Stimulated activated naive CD4-positive, alpha-beta T cell (primary cell): ENCODE data around the gene PDHA1.
A peak's percentile ranks its signal among the peaks of the same experiment; 100 is the strongest.

Experiments
- DNase-seq, 6 experiments: peaks; one replicate each; lab custom pipeline; 2025; lab: John Stamatoyannopoulos, UW

PDHA1 gene

DNA sequence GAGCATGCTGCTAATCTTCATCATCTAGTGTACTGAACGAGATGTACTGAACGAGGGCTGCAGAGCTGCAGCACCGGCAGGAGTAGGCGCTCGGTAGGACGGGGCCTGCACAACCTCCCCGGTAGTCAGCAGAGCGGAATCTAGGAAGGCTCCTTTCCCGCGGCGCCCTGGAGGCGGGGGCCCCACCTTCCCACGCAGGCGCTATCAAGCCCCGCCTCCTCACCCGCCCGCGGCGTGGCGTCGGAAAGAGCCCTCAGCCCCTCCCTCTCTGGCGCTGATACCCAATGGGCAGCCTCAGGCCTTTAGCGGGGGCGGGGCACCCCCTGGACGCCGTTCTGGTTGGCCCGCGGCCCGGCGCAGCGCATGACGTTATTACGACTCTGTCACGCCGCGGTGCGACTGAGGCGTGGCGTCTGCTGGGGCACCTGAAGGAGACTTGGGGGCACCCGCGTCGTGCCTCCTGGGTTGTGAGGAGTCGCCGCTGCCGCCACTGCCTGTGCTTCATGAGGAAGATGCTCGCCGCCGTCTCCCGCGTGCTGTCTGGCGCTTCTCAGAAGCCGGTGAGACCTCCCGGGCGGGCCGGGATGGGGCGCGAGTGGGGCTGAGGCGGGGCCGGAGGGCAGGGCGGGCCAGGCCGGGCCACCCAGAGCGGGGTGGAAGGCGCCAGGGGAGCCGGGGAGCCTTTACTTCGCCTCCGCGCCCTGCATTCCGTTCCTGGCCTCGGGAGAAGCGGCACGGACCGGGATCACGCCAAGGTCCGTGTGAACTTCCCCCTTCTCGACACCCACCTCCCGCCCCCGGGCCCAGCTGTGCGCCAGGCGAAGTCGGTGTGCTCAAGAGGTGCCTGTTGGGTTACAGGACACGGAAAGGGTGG, at the start of gene PDHA1:
Gene PDHA1 (plus strand): TSS at position 393 of the 874 bp plus-strand sequence. CDS start 111 bp downstream, at position 504.
- DNase-seq = peak; percentile 80 to 92 (median 90)

DNA sequence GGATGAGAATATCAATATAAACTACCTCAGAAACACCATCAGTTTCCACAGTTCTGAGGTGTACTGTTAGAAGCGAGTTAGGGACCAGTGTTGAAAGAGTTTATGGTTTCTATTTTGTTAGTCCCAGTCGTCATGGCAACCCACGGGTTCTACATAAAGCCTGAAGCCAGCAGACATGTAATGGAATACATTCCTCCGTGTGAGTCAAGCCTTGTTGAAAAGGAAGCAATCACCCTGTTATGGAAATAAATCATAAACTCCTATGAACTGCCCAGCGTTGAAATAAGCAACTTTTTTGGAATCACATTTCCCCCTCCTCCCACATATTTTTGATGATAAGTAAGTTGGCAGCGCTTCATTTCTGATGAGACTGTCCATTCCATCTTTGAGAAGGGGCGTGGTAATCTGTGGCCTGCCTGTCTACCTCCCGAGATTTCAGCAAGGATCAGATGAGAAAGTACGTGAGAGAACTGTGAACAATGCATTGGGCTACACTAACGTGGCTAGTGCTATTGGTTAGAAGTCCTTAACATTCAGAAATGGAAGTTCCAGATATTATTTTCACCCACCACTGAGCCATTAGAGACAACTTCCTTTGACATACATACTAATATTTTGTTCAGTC, 40.4 kb upstream of the PDHA1 start:
- no peak for DNase-seq

DNA sequence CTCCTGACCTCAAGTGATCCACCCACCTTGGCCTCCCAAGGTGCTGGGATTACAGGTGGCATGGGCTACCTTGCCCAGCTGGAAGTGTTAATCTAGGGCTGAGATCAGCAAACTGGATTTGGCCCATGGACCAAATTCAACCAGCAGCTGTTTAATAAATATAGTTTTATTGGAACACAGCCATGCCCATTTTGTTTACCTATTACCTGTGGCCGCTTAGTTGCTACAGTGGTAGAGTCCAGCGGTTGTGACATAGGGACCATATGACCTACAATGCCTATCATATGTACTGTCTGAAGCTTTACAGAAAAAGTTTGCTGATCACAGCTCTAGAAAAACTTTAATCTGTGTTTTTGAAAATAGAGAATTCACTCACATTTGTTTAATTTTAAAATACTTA, 17.2 kb upstream of the PDHA1 start:
- DNase-seq = no peak

DNA sequence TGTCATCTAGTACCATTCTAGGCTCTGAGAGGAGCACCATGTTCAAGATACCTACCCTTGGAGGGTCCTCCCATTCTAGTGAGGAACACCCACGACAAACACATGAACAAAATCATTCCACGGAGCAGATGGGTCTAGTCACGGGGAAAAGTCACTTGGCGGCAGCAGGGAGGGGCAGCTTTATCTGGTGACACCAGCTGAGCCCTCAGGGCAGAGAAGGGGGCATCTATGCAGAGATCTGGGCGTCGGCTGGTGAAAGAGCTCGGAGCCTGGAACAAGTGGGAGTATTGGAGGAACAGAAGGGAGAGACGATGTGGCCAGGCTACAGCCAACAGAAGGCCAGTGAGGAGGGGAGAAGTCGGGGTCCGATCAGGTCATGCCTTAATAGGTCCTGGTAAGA, 11.9 kb upstream of the PDHA1 start:
- no peak for DNase-seq

DNA sequence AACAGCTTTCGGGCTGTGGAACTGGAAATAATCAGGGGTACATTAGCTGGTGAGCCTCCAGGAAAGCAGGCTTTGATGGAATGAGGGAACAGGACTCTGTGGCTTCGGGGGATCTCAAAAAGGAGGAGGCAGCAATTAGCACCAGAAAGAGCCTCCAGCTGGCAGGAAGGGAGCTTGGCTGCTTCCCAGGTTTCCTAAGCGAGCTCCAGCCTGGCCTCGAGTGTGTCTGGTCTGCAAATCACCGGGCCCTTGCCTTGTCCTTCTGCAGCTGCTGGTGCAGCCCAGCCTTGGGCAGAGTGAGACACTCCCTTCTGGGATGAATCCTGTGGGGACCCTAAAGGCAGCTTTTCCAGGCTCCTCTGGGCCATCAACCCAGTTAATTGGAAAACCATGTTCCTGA, 10.7 kb upstream of the PDHA1 start:
- DNase-seq = no peak

DNA sequence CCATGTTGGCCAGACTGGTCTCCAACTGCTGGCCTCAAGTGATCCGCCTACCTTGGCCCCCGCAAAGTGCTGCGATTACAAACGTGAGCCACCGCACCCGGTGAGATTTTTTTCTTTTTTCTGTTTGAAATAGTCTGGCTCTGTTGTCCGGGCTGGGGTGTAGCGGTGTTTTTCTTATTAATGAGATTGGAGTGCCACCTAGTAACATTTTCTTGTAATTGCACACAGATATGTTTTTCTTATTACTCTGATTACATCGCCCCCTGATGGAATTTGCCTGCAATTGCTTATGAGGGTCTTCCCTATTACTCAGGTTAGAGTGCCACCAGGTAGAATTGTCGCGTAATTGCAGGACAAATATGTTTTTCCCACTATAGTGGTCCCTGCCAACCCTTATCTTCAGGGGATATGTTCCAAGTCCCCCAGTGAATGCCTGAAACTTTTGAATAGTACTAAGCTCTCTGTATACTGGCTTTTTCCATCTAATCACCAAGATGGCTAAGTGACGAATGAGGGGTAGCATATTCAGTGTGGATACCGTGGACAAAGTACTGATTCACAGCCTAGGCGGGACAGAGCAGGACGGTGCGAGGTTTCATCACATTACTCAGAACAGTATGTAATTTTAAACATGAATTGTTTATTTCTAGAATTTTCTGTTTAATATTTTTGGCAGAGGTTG, 8.6 kb upstream of the PDHA1 start:
- peak in 3 of 6 experiments; percentile 1 to 14 (median 9) for DNase-seq

DNA sequence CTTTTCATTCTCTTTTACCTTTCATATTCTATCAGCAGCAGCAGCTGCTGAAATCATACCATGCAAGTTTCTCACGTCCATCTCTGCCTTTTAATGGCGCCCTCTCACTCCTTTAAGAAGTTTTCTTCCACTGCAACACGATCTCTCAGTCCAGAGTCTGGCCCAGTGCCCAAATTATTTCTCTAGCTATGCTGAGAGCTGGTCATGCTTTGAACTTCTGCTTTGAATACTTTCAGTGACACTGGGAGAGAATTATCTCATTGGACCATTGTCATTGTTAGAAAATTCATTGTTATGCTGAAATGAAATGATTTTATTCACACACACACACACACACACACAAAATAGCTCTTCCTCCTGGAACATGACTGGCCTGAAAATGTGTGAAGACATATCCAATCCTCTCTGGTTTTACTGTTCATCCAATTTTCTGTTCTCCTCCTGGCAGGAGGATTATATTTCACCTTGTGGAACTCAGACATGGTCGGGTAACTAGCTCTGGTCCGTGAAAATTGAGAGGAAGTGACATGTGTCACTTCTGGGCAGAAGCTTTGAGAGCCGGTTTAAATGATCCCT, 1.3 kb upstream of the PDHA1 start:
- no peak for DNase-seq

DNA sequence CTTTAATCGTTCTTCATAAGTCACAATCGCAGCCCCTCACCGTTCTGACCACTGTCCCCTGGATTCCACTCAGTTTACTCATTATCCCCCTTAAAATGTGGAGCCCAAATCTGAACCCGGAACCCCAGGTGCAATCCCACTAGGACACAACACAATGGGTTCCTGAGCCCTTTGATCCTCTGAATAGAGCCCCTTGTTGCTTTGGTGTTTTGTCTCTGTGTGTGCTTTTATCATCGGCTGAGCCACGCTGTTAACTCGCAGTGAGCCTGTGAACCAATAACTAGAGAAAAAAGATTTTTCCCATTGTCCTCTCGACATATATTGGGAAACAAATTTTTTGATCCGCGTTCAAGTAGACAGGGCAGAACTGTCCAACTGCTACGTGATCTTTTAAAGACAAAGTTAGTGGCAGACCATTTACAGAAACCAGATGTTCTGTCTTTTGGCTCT, 617 bp upstream of the PDHA1 start:
- no peak for DNase-seq

DNA sequence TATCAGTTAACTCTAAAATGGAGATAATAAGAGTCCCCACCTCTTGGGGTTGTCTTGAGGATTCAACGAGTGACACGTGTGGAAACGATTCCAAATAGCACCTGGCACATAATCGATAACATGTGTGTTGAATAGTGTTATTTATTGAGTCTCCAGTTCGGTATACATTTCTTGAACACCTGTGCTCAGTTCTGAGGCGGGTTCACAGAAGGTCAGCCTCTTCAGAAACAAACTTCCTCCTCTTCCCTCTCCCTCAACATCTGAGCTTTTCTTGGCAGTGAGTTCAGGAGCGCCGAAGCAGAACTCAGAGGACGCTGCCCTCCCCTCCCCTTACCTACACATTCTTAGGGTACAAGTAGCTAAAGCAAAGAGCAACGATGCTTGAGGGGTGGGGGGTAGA, 934 bp downstream of the PDHA1 start:
- no peak for DNase-seq

DNA sequence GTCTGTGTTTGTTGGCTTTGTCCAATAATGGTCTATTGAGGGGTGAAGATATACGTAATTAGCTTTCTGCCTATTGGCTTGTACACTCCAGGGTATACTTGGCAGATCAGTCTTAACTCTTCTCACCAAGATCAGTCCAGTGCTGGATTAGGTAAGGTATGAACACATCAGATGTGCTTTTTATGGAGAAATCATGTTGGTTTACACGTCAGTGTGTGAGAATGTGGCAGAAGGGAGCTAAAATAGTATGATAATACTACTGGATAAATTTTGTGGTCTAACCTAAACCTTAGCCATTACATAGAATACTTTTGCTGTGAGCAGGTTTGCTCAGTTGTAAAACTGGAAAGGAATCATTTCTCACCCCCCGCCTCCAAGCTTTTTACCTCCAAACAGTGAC, 4.2 kb downstream of the PDHA1 start:
- DNase-seq = no peak

DNA sequence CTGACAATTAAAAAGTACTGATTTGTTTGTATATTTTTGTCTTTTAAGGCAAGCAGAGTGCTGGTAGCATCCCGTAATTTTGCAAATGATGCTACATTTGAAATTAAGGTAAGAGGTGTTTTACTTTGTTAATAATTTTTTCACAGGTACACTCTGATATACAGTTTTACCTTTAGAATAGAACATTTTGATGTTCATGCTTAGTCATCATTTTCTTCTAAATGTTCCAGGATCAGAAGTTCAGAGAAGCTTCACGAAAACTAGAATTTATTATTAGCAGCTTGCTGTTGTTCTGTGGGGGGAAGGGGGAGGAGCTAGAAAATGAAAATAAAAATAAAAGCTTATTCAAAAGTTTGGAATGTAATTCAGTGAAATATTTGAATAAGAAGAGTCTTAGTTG, 5.5 kb downstream of the PDHA1 start:
- no peak for DNase-seq

DNA sequence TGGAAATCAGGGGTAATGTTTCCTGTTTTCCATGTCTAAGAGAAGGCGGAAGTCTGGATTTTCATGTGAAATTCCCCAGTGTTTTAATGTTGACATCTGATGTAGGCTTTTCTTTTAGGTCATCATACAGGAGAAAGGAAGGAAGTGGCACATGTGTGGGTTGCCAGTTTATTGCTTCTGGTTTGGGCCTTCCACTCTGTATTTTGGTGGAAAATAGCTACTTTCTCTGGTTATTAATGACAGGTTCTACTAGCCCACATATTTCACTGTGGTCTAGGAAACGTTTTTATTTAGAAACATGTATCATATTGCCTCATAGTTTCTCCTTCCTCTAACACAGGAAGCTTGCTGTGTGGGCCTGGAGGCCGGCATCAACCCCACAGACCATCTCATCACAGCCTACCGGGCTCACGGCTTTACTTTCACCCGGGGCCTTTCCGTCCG, 7.2 kb downstream of the PDHA1 start:
- DNase-seq = no peak

DNA sequence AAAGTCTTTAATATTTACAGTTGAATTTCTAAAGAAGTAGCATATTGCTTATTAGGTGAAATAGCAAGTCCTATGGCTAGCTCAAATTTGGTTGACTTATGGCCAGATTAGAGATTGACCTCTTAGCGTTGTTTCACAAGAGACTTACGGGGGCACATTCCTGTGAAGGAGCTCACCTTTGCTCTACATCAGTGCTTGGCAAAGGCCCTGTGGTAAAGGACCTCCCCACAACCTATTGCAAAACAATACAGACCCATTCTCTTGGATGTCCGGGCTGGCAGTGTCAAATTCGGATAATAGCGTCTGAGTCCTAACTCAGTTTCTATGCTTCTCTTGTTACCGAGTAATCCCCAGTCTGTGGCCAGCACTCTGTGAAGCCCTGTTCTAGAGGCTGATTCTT, 10.9 kb downstream of the PDHA1 start:
- DNase-seq = no peak

DNA sequence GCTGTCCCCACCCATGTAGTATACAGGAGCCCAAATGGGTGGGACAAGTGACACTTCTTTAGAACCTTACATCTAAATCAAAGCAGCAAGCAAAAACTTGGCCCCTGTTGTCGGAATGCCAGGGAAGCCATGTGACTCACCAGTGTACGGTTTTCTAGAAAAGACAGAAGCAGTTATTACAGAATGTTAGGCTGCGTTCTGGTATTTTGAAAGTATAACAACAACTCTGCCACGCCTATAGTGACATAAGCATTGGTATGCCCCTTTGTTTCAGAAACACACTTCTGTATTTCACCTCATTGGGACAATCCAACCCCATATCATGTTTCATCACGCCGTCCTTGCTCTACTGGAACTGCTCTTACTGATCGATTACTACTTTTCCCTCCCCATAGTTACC, 14.8 kb downstream of the PDHA1 start:
- DNase-seq = no peak

DNA sequence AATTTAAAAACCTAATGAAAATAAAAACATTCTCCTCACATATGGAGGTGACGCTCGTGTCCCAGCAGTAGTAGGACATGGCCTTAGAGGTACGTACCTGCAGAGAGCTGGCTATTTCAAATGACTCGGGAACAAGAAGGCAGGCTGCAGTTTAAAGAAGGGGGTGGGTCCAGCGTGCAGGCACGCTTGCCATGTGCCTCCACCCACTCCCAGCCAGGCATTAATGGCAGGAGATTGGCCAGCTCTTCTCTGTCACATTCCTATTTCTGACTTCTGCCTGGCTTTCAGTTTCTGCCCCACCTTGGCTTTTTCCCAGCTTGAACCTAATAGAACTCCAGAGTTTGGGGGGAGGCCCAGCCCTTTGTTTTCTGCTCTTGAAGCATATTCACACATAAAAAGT, 17.2 kb downstream of the PDHA1 start:
- no peak for DNase-seq

DNA sequence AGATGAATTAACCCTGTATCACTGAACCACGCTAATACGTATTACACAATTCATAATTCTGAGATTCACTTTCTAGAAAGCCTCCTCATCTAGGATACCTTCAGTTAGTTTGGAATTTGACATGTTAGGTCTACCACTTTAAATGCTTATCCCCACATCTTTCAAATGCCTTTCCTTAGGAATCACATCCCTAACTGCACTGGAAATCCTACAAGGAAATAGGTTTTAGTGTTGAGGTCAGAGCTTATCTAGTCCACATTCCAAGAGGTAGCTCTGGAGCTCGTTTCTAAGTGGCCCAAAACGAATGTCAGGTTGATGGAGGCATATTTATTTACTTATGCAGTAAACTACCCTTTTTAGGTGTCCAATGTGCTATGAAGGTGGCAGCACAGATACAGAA, 18.0 kb downstream of the PDHA1 start:
- DNase-seq = no peak

DNA sequence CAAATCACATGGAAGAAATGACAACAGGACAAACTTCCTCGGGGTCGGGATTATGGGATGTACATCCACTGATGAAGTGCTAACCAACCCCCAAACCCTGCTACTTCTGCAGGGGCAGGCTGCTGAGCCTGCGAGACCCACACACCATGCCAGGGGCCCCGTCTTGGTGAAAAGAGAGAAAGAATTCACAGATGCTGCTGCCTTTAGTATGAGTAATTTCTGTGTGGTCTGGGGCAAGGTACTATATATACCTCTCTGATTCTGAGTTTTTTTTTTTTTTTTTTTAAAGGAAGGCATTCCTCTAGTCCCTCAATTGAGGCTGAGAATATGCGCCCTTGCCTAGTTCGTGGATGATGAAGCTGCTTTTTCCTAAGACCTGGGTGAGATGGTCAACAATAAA, 24.8 kb downstream of the PDHA1 start:
- DNase-seq = no peak

DNA sequence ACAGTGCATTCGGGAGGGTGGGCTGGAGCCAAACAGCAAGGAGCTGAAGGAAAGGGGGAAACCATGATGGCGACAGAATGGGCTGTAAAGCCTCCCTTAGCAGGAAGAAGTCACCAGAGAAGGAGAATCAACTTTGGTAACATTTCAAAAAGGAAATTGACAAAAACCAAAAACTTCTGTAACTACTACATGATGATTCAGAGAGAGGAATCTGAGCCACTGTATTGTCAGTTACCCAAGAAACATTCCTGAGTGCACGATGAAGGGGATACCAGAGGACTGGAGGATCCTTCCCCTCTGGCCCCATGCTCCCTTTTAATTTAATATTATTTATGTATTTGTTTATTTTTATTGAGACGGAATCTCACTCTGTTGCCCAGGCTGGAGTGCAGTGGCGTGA, 26.3 kb downstream of the PDHA1 start:
- no peak for DNase-seq

DNA sequence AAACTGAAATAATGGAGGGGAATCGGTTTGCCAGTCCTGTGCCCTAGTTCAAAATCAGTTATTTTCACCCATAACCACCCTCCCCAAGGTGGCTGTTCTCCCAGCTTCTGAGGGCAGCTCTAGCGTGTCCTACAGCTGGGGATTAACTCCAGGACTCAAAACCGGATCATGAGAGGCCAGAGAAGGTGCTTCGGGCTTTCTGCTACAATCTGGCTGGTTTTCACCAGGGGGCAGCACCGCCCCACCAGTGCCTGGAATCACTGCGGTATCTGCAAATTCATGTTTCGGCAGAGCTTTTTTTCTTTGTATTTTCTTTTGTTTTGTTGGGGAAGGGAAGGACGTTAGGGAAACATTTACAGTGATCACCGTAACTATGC, 28.4 kb downstream of the PDHA1 start:
- peak; percentile 13 to 65 (median 40) for DNase-seq

DNA sequence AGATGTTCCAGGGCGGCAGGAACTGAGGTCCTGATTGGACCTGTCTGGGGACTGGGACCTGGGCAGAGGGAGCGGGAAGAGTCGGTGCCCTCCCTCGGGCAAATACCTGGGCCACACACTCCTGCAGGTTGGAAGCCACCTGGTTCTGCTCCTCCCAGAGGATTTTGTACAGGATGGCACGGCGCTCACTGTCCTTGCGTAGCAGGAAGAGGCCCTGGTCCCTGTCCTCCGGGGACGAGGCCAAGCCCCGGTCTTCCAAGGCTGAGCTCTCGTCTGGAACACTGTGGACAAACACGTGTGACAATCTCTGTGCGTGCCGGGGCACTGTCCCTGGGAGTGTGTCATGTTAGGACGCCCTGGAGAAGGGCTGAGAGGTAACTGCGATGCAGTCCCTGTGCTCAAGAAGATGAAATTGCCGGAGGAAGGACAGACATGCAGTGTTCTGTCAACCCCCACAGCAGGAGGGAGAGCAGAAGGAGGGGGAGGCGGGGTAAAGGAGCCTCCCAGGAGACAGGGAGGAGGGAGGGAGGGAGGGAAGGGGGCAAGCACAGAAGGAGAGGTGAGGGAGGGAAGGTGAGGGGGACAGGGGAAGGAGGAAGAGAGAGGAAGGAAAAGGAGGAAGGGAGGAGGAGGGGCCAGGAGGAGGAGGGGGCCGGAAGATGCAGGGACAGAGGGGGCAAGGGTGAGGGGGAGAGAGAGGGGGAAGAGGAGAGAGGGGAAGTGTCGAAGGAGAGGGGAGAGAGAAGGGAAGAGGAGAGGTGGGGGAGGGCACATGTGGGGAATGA, 29.0 kb downstream of the PDHA1 start:
- DNase-seq = peak in 1 of 6 experiments; percentile 22

DNA sequence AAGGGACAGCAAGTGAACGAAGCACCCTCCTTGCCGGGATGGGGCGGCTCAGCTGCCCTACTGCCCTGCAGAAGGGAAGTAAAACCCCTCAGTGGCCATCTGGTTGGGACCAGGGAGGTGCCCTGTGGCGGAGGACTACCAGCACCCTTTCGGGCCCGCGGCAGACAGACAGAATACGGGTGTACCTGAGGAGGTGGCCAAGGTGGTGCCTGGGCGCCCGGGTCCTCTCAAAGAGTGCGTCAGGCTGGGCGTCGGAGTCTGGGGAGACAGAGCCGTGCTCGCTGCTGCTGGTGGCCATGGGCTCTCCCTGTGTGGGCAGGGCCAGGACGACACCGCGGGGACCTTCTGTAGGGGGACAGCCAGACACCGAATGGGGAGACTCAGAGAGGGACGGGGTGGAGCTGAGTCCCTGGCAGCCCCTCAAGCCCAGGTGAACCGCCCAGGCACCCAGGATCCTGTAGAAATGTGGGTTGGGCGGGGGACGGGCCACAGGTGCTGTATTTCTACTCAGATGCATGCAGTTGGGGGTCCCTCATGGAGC, 29.7 kb downstream of the PDHA1 start:
- no peak for DNase-seq
